Measurements from ENCODE around the gene TMEM150B.

DNA sequence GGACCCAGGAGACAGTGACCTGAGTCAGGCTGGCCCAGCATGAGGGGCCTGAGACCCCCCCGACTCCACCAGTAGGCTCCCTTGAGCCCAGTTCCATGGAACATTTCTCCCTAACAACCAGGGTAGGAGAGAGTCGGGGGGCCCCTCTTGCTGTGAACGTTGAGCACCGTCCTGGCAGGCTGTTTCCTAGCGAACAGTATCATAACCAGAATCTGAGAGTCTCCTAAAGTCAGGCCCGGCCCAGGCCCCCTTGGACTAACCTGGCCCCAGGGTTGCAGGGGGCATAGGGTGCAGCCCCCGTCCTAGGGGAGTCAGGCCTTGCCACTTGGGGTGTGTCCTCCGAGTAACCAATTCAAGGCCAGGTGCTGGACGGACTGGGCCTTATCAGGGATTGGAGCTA, 13.7 kb downstream of the TMEM150B start:
- TF ChIP-seq, protein P1, sequence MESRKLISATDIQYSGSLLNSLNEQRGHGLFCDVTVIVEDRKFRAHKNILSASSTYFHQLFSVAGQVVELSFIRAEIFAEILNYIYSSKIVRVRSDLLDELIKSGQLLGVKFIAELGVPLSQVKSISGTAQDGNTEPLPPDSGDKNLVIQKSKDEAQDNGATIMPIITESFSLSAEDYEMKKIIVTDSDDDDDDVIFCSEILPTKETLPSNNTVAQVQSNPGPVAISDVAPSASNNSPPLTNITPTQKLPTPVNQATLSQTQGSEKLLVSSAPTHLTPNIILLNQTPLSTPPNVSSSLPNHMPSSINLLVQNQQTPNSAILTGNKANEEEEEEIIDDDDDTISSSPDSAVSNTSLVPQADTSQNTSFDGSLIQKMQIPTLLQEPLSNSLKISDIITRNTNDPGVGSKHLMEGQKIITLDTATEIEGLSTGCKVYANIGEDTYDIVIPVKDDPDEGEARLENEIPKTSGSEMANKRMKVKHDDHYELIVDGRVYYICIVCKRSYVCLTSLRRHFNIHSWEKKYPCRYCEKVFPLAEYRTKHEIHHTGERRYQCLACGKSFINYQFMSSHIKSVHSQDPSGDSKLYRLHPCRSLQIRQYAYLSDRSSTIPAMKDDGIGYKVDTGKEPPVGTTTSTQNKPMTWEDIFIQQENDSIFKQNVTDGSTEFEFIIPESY (IDR thresholded peaks at IDR 0.05; ENCODE audit: extremely low read depth, insufficient replicate concordance, low read length): no peak
- TF ChIP-seq, protein P2, sequence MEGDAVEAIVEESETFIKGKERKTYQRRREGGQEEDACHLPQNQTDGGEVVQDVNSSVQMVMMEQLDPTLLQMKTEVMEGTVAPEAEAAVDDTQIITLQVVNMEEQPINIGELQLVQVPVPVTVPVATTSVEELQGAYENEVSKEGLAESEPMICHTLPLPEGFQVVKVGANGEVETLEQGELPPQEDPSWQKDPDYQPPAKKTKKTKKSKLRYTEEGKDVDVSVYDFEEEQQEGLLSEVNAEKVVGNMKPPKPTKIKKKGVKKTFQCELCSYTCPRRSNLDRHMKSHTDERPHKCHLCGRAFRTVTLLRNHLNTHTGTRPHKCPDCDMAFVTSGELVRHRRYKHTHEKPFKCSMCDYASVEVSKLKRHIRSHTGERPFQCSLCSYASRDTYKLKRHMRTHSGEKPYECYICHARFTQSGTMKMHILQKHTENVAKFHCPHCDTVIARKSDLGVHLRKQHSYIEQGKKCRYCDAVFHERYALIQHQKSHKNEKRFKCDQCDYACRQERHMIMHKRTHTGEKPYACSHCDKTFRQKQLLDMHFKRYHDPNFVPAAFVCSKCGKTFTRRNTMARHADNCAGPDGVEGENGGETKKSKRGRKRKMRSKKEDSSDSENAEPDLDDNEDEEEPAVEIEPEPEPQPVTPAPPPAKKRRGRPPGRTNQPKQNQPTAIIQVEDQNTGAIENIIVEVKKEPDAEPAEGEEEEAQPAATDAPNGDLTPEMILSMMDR (IDR thresholded peaks at IDR 0.05 in 2 of 3, conservative IDR thresholded peaks at IDR 0.05 in 1 of 3; ENCODE audit: borderline replicate concordance in 1 of 3, insufficient read depth in 1 of 3, low read depth in 2 of 3, low read length in 2 of 3): no peak
- TF ChIP-seq ZNF274 (IDR thresholded peaks at IDR 0.05; ENCODE audit: low read depth, low read length) (no peak), JUND (IDR thresholded peaks at IDR 0.05) (no peak), POLR2A (IDR thresholded peaks at IDR 0.05; ENCODE audit: borderline replicate concordance, extremely low read depth, insufficient read depth, insufficient read length) (no peak)

Measured in HCT116 (cell line).